ENCODE results near the gene RIC1.
"Not testable (repeated sequence)": the region's sequence is repeated elsewhere in the genome, so short reads cannot be mapped to it uniquely, and the experiment has no call there.

RIC1 gene

GRCh38 chr9:5628530-5629311, at the start of gene RIC1:
RIC1 (plus strand) TSS chr9:5629107; CDS start chr9:5629310, 203 bp downstream.
- DNase-seq: peak; percentile 95

- DNase-seq: peak; percentile 49
These were observed 49.0 kb upstream of the RIC1 start for GRCh38 chr9:5579881-5580280.

GRCh38 chr9:5580650-5581049, 48.3 kb upstream of the RIC1 start:
- DNase-seq: no peak

- DNase-seq: not testable (repeated sequence)
These were observed 47.2 kb upstream of the RIC1 start for GRCh38 chr9:5581706-5582105.

- no peak for DNase-seq
These were observed 46.1 kb upstream of the RIC1 start for GRCh38 chr9:5582835-5583195.

- no peak for DNase-seq
These were observed 42.5 kb upstream of the RIC1 start for GRCh38 chr9:5586391-5586802.

- DNase-seq: no peak
These were observed 41.9 kb upstream of the RIC1 start for GRCh38 chr9:5587024-5587423.

- no peak for DNase-seq
These were observed 36.7 kb upstream of the RIC1 start for GRCh38 chr9:5592231-5592630.

- no peak for DNase-seq
These were observed 36.0 kb upstream of the RIC1 start for GRCh38 chr9:5592904-5593303.

- DNase-seq: no peak
These were observed 35.0 kb upstream of the RIC1 start for GRCh38 chr9:5593904-5594303.

- DNase-seq: no peak
These were observed 32.7 kb upstream of the RIC1 start for GRCh38 chr9:5596173-5596572.

GRCh38 chr9:5608298-5609225, 20.3 kb upstream of the RIC1 start:
- peak; percentile 54 for DNase-seq

GRCh38 chr9:5609226-5609596, 19.7 kb upstream of the RIC1 start:
- no peak for DNase-seq

- no peak for DNase-seq
These were observed 18.4 kb upstream of the RIC1 start for GRCh38 chr9:5610491-5610890.

GRCh38 chr9:5611321-5612184, 17.4 kb upstream of the RIC1 start:
- DNase-seq: no peak

GRCh38 chr9:5612185-5612530, 16.7 kb upstream of the RIC1 start:
- DNase-seq: no peak

- DNase-seq: no peak
These were observed 14.7 kb upstream of the RIC1 start for GRCh38 chr9:5614192-5614591.

- no peak for DNase-seq
These were observed 13.9 kb upstream of the RIC1 start for GRCh38 chr9:5614985-5615384.

- peak; percentile 56 for DNase-seq
These were observed 11.2 kb upstream of the RIC1 start for GRCh38 chr9:5617749-5618148.

- no peak for DNase-seq
These were observed 8.4 kb upstream of the RIC1 start for GRCh38 chr9:5620494-5620893.

GRCh38 chr9:5621327-5621726, 7.6 kb upstream of the RIC1 start:
- peak; percentile 13 for DNase-seq

GRCh38 chr9:5622016-5622415, 6.9 kb upstream of the RIC1 start:
- DNase-seq: no peak

GRCh38 chr9:5624655-5625054, 4.3 kb upstream of the RIC1 start:
- no peak for DNase-seq
